SK-N-SH treated with all-trans-retinoic acid at 6 μM for 48 hours (cell line): ENCODE data around the gene CD164.

Source experiments
- ATAC-seq: fragments of 200-7000 bp; cut with Tn5 transposase; 3 replicates; pipeline ENCODE4 v1.9.1; 2020; ENCODE audit warnings: mild to moderate bottlenecking, moderate library complexity
- ARNTL ChIP-seq: fragments of 450-650 bp; formaldehyde crosslinking; IDR thresholded peaks from 2 replicates; pipeline ENCODE4 v1.5.0; 2020; ENCODE audit warnings: low read depth, mild to moderate bottlenecking, moderate library complexity, borderline replicate concordance
- BACH2 ChIP-seq: fragments of 250-450 bp; sonication (Bioruptor Pico); IDR thresholded peaks from 2 replicates; pipeline ENCODE4 v1.9.0; 2021; ENCODE audit warnings: mild to moderate bottlenecking, borderline replicate concordance
- CREB5 ChIP-seq: fragments of 250-450 bp; sonication (Bioruptor Pico); IDR thresholded peaks from 2 replicates; pipeline ENCODE4 v1.5.1; 2020; ENCODE audit warnings: low read depth, mild to moderate bottlenecking, moderate library complexity
- CSRNP3 ChIP-seq: fragments of 250-450 bp; sonication (Bioruptor Pico); IDR thresholded peaks from 2 replicates; pipeline ENCODE4 v1.5.1; 2021; ENCODE audit warnings: mild to moderate bottlenecking, moderate library complexity
- ESRRG ChIP-seq: fragments of 250-450 bp; sonication (Bioruptor Pico); IDR thresholded peaks from 2 replicates; pipeline ENCODE4 v1.6.1; 2021; ENCODE audit warnings: mild to moderate bottlenecking
- GLIS3 ChIP-seq: fragments of 250-450 bp; sonication (Bioruptor Pico); IDR thresholded peaks from 2 replicates; pipeline ENCODE4 v1.5.0; 2020; ENCODE audit warnings: mild to moderate bottlenecking, moderate library complexity
- OSR1 ChIP-seq: fragments of 250-450 bp; sonication (Bioruptor Pico); IDR thresholded peaks from 2 replicates; pipeline ENCODE4 v1.8.0; 2022; ENCODE audit warnings: moderate library complexity, mild to moderate bottlenecking, inconsistent platforms
- RARB ChIP-seq: fragments of 250-450 bp; sonication (Bioruptor Pico); IDR thresholded peaks from 2 replicates; pipeline ENCODE4 v1.8.0; 2021; ENCODE audit warnings: mild to moderate bottlenecking, moderate library complexity
- SNAI2 ChIP-seq: fragments of 250-450 bp; sonication (Bioruptor Pico); IDR thresholded peaks from 2 replicates; pipeline ENCODE4 v1.5.0; 2020; ENCODE audit warnings: mild to moderate bottlenecking, moderate library complexity
- TCF4 ChIP-seq: fragments of 250-450 bp; sonication (Bioruptor Pico); IDR thresholded peaks from 2 replicates; pipeline ENCODE4 v1.8.0; 2021; ENCODE audit warnings: mild to moderate bottlenecking, moderate library complexity, borderline replicate concordance
- TOX ChIP-seq: fragments of 250-450 bp; sonication (Bioruptor Pico); IDR thresholded peaks from 2 replicates; pipeline ENCODE4 v1.8.0; 2021; ENCODE audit warnings: mild to moderate bottlenecking, moderate library complexity, borderline replicate concordance
- TSHZ2 ChIP-seq: fragments of 250-450 bp; sonication (Bioruptor Pico); IDR thresholded peaks from 2 replicates; pipeline ENCODE4 v1.5.0; 2020; ENCODE audit warnings: mild to moderate bottlenecking, moderate library complexity
- ZC3H10 ChIP-seq: fragments of 250-450 bp; sonication (Bioruptor Pico); IDR thresholded peaks from 2 replicates; pipeline ENCODE4 v1.5.1; 2021; ENCODE audit warnings: mild to moderate bottlenecking, moderate library complexity
- ZFP3 ChIP-seq: fragments of 250-450 bp; sonication (Bioruptor Pico); IDR thresholded peaks from 2 replicates; pipeline ENCODE4 v1.5.0; 2020; ENCODE audit warnings: mild to moderate bottlenecking, moderate library complexity
- ZFP30 ChIP-seq: fragments of 450-650 bp; formaldehyde crosslinking; IDR thresholded peaks from 2 replicates; pipeline ENCODE4 v1.5.0; 2022; ENCODE audit warnings: mild to moderate bottlenecking, moderate library complexity
- ZNF565 ChIP-seq: fragments of 450-650 bp; formaldehyde crosslinking; conservative IDR thresholded peaks from 2 replicates; pipeline ENCODE4 v1.5.0; 2020; ENCODE audit warnings: low read depth, mild to moderate bottlenecking, moderate library complexity
- ZNF70 ChIP-seq: fragments of 450-650 bp; formaldehyde crosslinking; IDR thresholded peaks from 2 replicates; pipeline ENCODE4 v1.5.0; 2020; ENCODE audit warnings: mild to moderate bottlenecking, moderate library complexity
- ZNF8 ChIP-seq: fragments of 450-650 bp; formaldehyde crosslinking; IDR thresholded peaks from 2 replicates; pipeline ENCODE4 v1.5.0; 2020; ENCODE audit warnings: mild to moderate bottlenecking, moderate library complexity
- TF ChIP-seq, protein P1 (sequence below): fragments of 250-450 bp; sonication (Bioruptor Pico); IDR thresholded peaks from 2 replicates; pipeline ENCODE4 v1.8.0; 2020; ENCODE audit warnings: mild to moderate bottlenecking, moderate library complexity, borderline replicate concordance
- TF ChIP-seq, protein P2 (sequence below): fragments of 250-450 bp; sonication (Bioruptor Pico); IDR thresholded peaks from 2 replicates; pipeline ENCODE4 v1.8.0; 2021; ENCODE audit warnings: low read depth, mild to moderate bottlenecking, moderate library complexity, borderline replicate concordance

Gene CD164

DNA sequence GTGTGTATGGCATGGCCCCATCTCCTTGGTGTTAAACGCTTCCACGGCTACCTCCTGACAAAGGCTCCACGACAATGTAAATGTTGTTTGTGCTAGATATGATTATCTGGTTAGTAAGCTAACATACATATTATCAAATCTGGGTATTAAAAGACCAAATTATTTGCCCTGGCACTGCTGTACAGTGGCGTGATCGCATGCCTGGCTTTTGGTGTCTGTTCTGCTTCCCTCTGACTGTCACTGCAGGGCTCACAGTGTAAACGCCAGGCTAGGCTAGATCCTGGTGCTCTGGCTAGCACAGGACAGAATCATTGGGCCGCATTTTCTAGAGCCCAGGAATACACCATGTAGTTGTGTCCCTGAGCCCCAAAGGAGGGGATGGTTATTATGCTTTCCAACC lies 38.7 kb downstream of the CD164 start:
- no peak for TF ChIP-seq ZC3H10 (CRISPR knock-in tag)
- TF ChIP-seq BACH2, result no peak
- no peak for TF ChIP-seq ZNF8
- TF ChIP-seq, protein P1, sequence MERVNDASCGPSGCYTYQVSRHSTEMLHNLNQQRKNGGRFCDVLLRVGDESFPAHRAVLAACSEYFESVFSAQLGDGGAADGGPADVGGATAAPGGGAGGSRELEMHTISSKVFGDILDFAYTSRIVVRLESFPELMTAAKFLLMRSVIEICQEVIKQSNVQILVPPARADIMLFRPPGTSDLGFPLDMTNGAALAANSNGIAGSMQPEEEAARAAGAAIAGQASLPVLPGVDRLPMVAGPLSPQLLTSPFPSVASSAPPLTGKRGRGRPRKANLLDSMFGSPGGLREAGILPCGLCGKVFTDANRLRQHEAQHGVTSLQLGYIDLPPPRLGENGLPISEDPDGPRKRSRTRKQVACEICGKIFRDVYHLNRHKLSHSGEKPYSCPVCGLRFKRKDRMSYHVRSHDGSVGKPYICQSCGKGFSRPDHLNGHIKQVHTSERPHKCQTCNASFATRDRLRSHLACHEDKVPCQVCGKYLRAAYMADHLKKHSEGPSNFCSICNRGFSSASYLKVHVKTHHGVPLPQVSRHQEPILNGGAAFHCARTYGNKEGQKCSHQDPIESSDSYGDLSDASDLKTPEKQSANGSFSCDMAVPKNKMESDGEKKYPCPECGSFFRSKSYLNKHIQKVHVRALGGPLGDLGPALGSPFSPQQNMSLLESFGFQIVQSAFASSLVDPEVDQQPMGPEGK (CRISPR knock-in tag), result no peak
- TF ChIP-seq OSR1, result no peak
- TF ChIP-seq ARNTL (CRISPR knock-in tag), result no peak
- TF ChIP-seq ESRRG (CRISPR knock-in tag), result no peak
- no peak for TF ChIP-seq SNAI2 (CRISPR knock-in tag)
- no peak for TF ChIP-seq GLIS3 (CRISPR knock-in tag)
- no peak for TF ChIP-seq CREB5 (CRISPR knock-in tag)
- TF ChIP-seq CSRNP3 (CRISPR knock-in tag), result no peak
- ATAC-seq, result no peak

- ATAC-seq, result no peak
- TF ChIP-seq ESRRG (CRISPR knock-in tag) (no peak), TOX (CRISPR knock-in tag) (no peak), TCF4 (CRISPR knock-in tag) (no peak), OSR1 (no peak), CSRNP3 (CRISPR knock-in tag) (no peak), ZNF565 (CRISPR knock-in tag) (no peak), ZC3H10 (CRISPR knock-in tag) (no peak), ZNF8 (no peak), ZFP3 (no peak), GLIS3 (CRISPR knock-in tag) (no peak), ARNTL (CRISPR knock-in tag) (no peak), CREB5 (CRISPR knock-in tag) (no peak), RARB (no peak), ZNF70 (no peak), SNAI2 (CRISPR knock-in tag) (no peak)
Observed at GRCh38 chr6:109342911-109343310, 39.4 kb downstream of the CD164 start.

GRCh38 chr6:109342506-109342905 lies 39.8 kb downstream of the CD164 start:
- ATAC-seq, result no peak
- TF ChIP-seq RARB (no peak), ESRRG (CRISPR knock-in tag) (no peak), ZNF70 (no peak), ARNTL (CRISPR knock-in tag) (no peak), TOX (CRISPR knock-in tag) (no peak), TSHZ2 (no peak), CREB5 (CRISPR knock-in tag) (no peak), ZFP30 (CRISPR knock-in tag) (no peak), ZNF8 (no peak), ZC3H10 (CRISPR knock-in tag) (no peak), ZFP3 (no peak), ZNF565 (CRISPR knock-in tag) (no peak)
- TF ChIP-seq, protein P2, sequence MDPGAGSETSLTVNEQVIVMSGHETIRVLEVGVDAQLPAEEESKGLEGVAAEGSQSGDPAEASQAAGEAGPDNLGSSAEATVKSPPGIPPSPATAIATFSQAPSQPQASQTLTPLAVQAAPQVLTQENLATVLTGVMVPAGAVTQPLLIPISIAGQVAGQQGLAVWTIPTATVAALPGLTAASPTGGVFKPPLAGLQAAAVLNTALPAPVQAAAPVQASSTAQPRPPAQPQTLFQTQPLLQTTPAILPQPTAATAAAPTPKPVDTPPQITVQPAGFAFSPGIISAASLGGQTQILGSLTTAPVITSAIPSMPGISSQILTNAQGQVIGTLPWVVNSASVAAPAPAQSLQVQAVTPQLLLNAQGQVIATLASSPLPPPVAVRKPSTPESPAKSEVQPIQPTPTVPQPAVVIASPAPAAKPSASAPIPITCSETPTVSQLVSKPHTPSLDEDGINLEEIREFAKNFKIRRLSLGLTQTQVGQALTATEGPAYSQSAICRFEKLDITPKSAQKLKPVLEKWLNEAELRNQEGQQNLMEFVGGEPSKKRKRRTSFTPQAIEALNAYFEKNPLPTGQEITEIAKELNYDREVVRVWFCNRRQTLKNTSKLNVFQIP (CRISPR knock-in tag), result no peak
- TF ChIP-seq, protein P1 (CRISPR knock-in tag), result no peak
